ENCODE data around the gene APOBEC4. TPM values are rescaled to one million over a fixed set of nuclear protein-coding genes. Genes with fewer than 3 reads are reported as not detected.

The APOBEC4 gene
- total and polyA plus RNA-seq, 3 experiments from 2014 or later = not detected

Other genes starting within 250 kb of the APOBEC4 start
- gene NMNAT2, start 234.9 kb downstream of the APOBEC4 start, total RNA-seq = not detected
- not detected for gene NMNAT2, start 234.9 kb downstream of the APOBEC4 start, polyA plus RNA-seq
- 10 to 100 TPM; 72.7 to 74.7 TPM for gene SMG7, start 180.8 kb downstream of the APOBEC4 start, total RNA-seq
- 30.5 TPM for gene SMG7, start 180.8 kb downstream of the APOBEC4 start, polyA plus RNA-seq
- 1 to 10 TPM; 3.6 to 4.6 TPM for gene NCF2, start 62.9 kb downstream of the APOBEC4 start, total RNA-seq
- gene NCF2, start 62.9 kb downstream of the APOBEC4 start, polyA plus RNA-seq = 0.30 TPM
- 100 to 1,000 TPM; 142 to 146 TPM for gene ARPC5, start 17.5 kb downstream of the APOBEC4 start, total RNA-seq
- gene ARPC5, start 17.5 kb downstream of the APOBEC4 start, polyA plus RNA-seq = 414 TPM
- 1 to 10 TPM; 3.3 TPM for gene RGL1, start 151.8 kb upstream of the APOBEC4 start, total RNA-seq
- gene RGL1, start 151.8 kb upstream of the APOBEC4 start, polyA plus RNA-seq = 0.97 TPM

Measured in CD8-positive, alpha-beta memory T cell (primary cell).